Activated T-helper 17 cell treated with anti-CD3 and anti-CD28 coated beads, Interleukin-2, amount 50 U/mL, for 72 hours (primary cell): ENCODE measurements around the gene SLC5A10. TPM values are rescaled to one million over a fixed set of nuclear protein-coding genes. Genes with fewer than 3 reads are reported as not detected.
A peak's percentile ranks its signal among the peaks of the same experiment; 100 is the strongest.

Experiments used
- ATAC-seq: fragments of 150-1000 bp; cut with Tn5 transposase; replicated peaks from 2 replicates; pipeline ENCODE4 v1.10.0; 2021; ENCODE audit warnings: mild to moderate bottlenecking, moderate library complexity
- H3K27ac Mint-ChIP-seq: one replicate; pipeline ENCODE4 v1.8.0; 2022; ENCODE audit warnings: mixed read lengths
- H3K27me3 Mint-ChIP-seq: one replicate; pipeline ENCODE4 v1.8.0; 2022; ENCODE audit warnings: mixed read lengths
- H3K36me3 Mint-ChIP-seq: one replicate; pipeline ENCODE4 v1.8.0; 2022; ENCODE audit warnings: low read depth, mild to moderate bottlenecking, mixed read lengths
- H3K4me1 Mint-ChIP-seq: one replicate; pipeline ENCODE4 v1.8.0; 2022; ENCODE audit warnings: mixed read lengths
- H3K4me3 Mint-ChIP-seq: one replicate; pipeline ENCODE4 v1.8.0; 2022; ENCODE audit warnings: mild to moderate bottlenecking, mixed read lengths
- H3K9me3 Mint-ChIP-seq: one replicate; pipeline ENCODE4 v1.8.0; 2022; ENCODE audit warnings: mixed read lengths
- total RNA-seq, 2 donors: library from RNA; stranded (reverse); gene quantifications; one replicate each; pipeline ENCODE4 v1.2.3, GENCODE V29; 2022

SLC5A10 gene
- total RNA-seq, 2 donors from 2014 or later = not detected

DNA sequence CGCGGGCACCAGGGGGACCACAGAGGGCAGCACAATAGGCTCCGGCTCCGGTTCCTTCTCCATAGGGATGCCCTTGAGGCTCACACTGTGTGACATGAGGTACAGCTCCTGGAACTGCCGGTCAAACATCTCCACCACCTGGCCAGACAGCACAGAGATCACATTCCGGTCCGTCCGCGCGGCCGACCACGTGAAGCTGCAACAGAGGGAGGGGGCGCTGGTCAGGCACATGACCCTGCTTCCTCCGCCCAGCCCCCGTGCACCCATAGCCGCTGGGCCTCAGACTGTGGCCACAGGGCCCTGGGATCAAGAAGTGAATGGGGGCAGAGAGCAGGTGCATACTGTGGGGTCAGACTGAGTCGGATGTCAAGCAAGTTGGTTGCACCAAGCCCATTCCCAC is 26.7 kb downstream of the SLC5A10 start:
- ATAC-seq = no peak
- Mint-ChIP-seq H3K27me3 (no peaks in the 10 kb centered on the region), H3K36me3 (peaks cover 33% of the 10 kb centered on the region), H3K9me3 (no peaks in the 10 kb centered on the region), H3K4me3 (no peak overlapping the region), H3K4me1 (peaks cover 9% of the 10 kb centered on the region), H3K27ac (no peak overlapping the region)

DNA sequence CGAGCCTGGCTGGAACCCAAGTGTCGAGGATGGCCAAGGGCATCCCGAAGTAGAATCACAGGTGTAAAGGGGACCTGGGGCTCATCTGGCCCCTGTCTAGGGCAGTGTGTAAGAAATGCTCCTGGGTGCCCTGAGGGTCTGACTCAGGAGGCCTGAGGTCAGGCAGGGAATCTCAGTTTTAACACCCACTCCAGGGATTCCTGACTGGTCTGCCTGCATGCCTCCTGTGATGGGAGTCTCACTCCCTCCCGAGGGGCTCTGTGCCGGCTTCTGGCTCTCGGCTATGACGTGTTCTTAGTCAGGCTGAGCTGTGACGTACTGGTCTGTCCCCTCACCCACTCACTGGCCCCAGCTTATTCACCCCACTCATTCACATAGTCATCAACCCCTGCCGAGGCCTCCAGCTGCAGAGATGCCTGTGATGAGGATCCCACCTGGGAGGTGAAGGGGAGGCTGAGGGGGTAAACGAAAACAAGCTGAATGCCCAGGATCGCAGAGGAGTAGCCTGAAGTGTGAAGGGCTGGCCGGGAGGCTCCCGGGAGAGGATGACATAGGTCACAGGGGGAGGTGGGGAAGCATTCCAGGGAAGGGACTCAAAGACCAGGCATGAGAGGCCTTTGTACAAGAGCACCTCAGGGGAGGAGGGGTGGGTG is 28.8 kb downstream of the SLC5A10 start:
- Mint-ChIP-seq H3K36me3 (peaks cover 34% of the 10 kb centered on the region), H3K4me1 (no peaks in the 10 kb centered on the region), H3K4me3 (no peak overlapping the region), H3K27me3 (no peaks in the 10 kb centered on the region), H3K9me3 (no peaks in the 10 kb centered on the region), H3K27ac (no peak overlapping the region)
- peak; percentile 34 for ATAC-seq

DNA sequence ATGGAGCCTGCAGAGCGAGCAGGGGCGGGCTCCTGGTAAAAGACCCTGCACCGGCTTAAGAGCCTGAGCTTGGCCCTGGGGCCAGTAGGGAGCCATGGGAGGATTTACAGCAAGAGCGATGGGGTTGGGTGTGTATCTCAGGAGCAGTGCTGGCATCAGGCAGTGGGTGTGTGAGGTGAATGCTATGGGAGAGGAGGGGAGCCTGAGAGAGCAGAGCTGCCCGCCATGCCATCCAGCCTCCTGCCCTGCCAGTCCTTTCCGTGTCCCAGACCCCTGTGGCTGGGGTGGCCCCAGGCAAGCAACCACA is 29.3 kb downstream of the SLC5A10 start:
- no peak overlapping the region for H3K4me3 Mint-ChIP-seq
- H3K4me1 Mint-ChIP-seq = no peaks in the 10 kb centered on the region
- no peak for ATAC-seq
- H3K27me3 Mint-ChIP-seq = no peaks in the 10 kb centered on the region
- H3K36me3 Mint-ChIP-seq = peaks cover 38% of the 10 kb centered on the region
- no peaks in the 10 kb centered on the region for H3K9me3 Mint-ChIP-seq
- H3K27ac Mint-ChIP-seq = no peak overlapping the region

DNA sequence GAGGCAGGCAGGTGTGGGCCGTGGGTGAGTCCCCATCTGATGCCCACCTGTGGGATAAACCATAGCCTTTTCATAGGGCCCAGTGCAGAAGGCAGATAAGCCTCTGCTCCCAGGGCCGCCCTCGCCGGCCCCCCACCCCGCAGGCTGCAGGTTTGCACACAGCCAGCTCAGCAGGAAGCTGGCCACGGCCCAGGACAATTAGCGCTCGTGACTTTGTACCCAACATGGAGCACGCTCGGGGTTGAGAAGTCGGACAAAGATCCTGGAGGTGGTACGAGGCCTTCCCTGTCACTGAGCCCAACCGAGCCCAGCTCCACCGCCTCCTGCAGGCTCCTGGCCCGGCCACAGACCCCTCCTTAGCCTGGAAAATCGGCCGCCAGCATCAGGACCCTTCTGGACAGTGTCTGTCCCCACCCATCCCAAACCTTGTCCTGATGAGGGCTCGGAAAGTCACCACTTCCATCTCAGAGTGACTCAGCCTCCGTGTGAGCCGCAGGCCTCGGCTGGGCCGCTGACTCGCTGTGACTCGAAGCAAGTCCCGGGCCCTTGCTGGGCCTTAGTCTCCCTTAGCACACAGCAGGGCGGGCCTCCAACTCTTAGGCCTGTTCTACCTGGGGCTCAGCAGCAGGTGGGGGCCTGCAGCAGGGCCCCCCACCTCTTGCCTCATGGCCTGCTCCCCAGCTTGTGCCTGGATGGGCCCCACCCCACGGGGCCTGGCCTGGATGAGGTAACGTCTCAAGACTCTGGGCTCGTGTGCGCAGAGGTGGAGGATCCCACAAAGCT is 29.9 kb downstream of the SLC5A10 start:
- Mint-ChIP-seq H3K27ac (no peak overlapping the region), H3K9me3 (no peaks in the 10 kb centered on the region), H3K27me3 (no peaks in the 10 kb centered on the region), H3K4me1 (no peaks in the 10 kb centered on the region), H3K36me3 (peaks cover 34% of the 10 kb centered on the region), H3K4me3 (no peak overlapping the region)
- ATAC-seq = peak; percentile 87

DNA sequence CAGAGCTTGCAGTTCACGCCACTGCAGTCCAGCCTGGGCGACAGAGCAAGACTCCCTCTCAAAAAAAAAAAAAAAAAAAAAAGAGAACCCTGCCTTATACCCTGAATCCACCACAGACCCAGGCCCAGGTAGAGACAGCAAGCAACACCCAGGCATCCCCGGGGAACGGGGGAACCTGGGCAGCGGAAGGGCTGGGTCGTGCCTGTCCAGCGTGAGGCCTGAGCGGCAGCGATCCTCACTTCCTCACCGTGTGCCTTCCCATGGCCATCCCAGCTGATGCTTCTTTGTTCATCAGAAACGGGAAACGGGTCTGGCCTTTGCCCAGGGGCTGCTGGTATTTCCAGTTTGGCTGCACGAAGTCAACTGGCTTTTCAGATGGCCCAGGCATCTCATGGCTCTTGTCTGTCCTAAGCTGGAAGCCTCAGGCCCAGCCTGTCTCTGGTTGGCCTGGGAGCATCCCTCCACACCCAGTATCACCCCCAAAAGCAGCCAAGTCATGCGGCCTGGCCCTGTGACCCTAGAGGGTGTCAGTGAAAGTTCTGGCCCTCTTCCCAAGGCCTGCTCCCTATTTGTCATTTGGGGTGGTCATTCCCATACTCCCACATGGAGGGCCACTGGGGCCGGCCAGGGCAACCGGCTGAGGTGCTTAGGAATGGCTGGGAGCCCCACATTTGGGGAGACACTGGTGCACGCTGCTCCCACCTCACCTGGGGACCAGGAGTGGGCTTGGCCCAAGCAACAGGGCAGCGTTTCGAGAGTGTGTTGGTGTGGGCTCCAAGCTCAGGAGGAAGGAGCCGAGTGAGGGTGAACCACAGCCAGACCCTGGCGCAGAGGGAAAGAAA is 32.5 kb downstream of the SLC5A10 start:
- no peaks in the 10 kb centered on the region for H3K9me3 Mint-ChIP-seq
- peaks cover 17% of the 10 kb centered on the region for H3K36me3 Mint-ChIP-seq
- H3K27me3 Mint-ChIP-seq = no peaks in the 10 kb centered on the region
- H3K27ac Mint-ChIP-seq = no peak overlapping the region
- H3K4me3 Mint-ChIP-seq = no peak overlapping the region
- ATAC-seq = no peak
- no peaks in the 10 kb centered on the region for H3K4me1 Mint-ChIP-seq

DNA sequence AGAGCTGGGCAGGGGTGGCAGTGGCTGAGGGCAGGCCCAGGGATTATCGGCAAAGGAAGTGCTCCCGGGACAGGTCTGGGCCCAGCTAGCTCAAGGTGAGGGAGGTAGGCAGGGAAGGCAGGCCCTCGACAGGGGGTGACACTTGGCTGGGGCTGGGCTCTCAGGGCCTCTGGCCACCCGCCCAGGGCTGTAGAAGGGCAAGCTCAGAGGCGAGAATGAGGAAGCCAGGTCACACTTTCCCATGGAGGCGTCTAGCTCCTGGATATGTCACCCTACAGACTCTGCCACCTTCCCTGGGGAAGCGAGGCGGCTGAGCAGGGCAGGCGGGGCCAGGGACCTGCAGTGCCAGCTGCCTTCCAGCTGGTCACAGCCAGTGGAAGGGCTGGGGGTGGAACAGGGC is 33.5 kb downstream of the SLC5A10 start:
- no peak for ATAC-seq
- Mint-ChIP-seq H3K27ac (no peak overlapping the region), H3K4me1 (no peaks in the 10 kb centered on the region), H3K9me3 (no peaks in the 10 kb centered on the region), H3K36me3 (peaks cover 12% of the 10 kb centered on the region), H3K4me3 (no peak overlapping the region), H3K27me3 (no peaks in the 10 kb centered on the region)

DNA sequence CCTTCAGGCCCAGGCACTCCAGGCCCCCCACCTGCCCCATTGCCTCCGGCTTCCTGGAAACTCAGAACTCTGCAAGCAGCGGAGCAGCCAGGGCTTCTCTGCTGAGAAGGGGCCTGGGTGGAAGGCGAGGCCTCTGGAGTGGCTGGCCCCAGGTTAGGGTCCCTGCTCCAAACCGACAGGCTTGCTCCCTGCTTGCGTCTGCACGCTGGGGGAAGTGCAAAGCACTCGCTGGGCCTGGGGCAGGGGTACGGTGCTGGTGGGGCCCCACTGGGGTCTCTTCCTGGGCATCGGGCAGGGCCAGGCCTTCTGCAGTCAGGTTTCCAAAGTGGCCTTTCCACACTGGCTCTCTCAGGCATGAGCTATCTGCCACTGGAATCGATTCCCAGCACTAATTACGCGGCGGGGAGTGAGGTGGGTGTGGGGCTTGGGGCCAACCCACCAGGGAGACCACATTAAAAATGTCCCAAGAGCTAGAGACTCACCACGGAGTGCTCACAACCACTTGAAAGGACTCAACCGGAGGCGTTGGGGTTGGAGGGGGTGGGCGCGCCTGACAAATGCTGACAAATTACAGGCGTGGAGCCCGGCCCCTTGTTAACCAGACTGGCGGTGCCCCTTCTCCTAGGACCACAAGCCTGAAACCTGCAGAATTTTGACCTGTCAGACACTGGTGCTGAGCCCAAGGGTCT is 34.7 kb downstream of the SLC5A10 start:
- no peaks in the 10 kb centered on the region for H3K27me3 Mint-ChIP-seq
- no peaks in the 10 kb centered on the region for H3K4me1 Mint-ChIP-seq
- no peaks in the 10 kb centered on the region for H3K9me3 Mint-ChIP-seq
- peaks cover 12% of the 10 kb centered on the region for H3K36me3 Mint-ChIP-seq
- no peak overlapping the region for H3K4me3 Mint-ChIP-seq
- no peak for ATAC-seq
- no peak overlapping the region for H3K27ac Mint-ChIP-seq

DNA sequence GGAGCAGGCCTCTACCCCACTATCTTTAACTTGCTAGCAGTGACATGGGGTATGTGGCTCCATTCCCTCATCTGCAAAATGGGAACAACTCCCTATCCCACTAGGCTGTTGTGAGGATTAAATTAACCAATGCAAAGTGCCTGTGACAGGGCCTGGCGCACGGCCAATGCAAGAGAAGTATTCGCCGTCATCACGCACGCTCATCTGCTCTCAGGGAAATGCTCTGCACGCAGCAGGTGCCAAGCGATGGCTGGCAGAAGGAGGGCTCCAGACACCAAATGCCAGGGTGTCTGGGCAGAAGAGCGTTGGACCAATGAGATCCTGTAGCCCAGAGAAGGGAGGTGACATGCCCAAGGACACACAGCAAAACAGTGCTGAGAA is 35.3 kb downstream of the SLC5A10 start:
- no peak overlapping the region for H3K27ac Mint-ChIP-seq
- no peaks in the 10 kb centered on the region for H3K4me1 Mint-ChIP-seq
- H3K36me3 Mint-ChIP-seq = peaks cover 12% of the 10 kb centered on the region
- no peak overlapping the region for H3K4me3 Mint-ChIP-seq
- ATAC-seq = no peak
- H3K27me3 Mint-ChIP-seq = no peaks in the 10 kb centered on the region
- H3K9me3 Mint-ChIP-seq = no peaks in the 10 kb centered on the region

DNA sequence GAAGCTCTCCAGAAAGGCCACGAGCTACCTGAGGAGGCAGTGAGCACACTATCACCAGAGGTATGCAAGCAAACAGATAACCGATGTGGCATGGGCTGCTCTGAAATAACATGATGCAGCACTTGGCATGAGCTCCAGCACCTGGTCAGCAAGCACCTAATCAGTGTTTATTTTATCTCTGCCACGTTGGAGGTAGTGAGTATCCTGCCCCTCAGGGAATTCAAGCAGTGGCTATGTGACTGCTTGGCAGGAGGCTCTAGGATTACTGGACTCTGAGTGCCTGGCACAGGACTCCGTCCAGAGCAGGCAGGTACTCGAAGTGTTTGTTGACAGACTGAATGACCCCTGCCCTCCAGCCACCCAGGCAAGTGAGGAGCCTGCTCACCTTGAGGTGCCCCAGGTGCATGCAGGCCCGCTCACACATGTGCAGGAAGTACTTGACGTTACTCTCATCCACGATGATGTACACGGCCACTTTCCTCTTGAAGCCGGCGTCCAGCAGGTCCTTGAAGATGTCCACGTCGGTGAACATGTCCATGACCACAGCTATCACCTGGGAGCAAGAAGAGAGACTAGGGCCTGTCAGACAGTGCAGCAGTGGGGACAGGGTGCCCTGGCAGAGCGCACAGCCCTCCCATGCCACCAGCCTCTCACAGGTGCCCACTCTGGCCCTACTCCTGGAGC is 36.0 kb downstream of the SLC5A10 start:
- no peak for ATAC-seq
- H3K36me3 Mint-ChIP-seq = peaks cover 13% of the 10 kb centered on the region
- H3K27ac Mint-ChIP-seq = no peak overlapping the region
- H3K4me1 Mint-ChIP-seq = peaks cover under 1% of the 10 kb centered on the region
- H3K27me3 Mint-ChIP-seq = no peaks in the 10 kb centered on the region
- H3K4me3 Mint-ChIP-seq = no peak overlapping the region
- H3K9me3 Mint-ChIP-seq = no peaks in the 10 kb centered on the region

DNA sequence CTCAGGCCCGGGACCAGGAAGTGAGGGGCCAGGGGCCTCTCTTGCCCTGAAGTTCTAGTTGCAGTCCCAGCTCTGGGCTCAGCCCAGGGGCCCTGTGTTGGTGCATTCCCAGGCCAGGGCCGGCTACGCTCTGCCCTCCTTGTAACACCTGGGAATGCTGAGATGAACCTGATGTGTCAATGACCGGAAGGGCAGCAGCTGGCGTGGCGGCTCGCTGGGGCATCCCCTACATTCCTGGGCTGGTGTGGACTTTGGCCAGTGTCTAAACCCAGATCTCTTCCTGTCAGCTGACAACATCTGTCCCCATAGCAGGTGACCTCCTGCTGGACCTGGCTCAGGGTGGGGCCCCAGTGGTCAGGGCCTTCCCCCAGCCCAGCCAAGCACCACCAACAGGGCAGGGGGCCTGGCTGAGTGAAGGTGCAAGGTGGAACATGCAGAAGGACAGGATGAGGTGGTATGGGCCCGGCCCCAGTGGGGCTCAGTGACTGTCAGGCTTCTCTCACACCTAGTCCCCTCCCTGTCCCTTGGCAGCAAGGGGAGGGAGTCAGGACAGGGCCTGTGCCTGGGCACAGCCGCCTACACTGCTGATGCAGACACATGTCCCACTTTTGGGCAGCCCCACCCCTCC is 36.7 kb downstream of the SLC5A10 start:
- Mint-ChIP-seq H3K27me3 (no peaks in the 10 kb centered on the region), H3K9me3 (no peaks in the 10 kb centered on the region), H3K36me3 (peaks cover 18% of the 10 kb centered on the region), H3K4me3 (no peak overlapping the region), H3K27ac (no peak overlapping the region), H3K4me1 (peaks cover 5% of the 10 kb centered on the region)
- ATAC-seq = no peak

DNA sequence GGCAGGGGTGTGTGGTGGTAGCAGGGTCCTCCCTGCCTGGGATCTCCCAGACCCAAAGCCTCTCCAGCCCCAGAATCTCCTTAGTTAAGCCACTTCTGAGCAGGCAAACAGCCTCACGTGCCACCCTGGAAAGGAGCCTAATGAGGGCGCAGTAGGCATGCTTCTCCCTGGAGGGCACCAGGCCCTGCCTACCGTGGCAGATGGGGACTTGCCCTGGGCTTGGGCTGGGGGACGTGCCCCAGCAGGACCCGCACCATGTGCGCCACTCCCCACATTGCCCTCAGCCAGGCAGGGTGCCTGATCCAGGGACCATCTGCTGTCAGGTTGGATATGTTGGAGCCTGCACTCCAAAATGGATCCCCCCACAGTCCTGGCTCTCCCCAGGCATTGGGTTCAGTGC is 38.4 kb downstream of the SLC5A10 start:
- Mint-ChIP-seq H3K27ac (no peak overlapping the region), H3K4me1 (peaks cover 15% of the 10 kb centered on the region)

DNA sequence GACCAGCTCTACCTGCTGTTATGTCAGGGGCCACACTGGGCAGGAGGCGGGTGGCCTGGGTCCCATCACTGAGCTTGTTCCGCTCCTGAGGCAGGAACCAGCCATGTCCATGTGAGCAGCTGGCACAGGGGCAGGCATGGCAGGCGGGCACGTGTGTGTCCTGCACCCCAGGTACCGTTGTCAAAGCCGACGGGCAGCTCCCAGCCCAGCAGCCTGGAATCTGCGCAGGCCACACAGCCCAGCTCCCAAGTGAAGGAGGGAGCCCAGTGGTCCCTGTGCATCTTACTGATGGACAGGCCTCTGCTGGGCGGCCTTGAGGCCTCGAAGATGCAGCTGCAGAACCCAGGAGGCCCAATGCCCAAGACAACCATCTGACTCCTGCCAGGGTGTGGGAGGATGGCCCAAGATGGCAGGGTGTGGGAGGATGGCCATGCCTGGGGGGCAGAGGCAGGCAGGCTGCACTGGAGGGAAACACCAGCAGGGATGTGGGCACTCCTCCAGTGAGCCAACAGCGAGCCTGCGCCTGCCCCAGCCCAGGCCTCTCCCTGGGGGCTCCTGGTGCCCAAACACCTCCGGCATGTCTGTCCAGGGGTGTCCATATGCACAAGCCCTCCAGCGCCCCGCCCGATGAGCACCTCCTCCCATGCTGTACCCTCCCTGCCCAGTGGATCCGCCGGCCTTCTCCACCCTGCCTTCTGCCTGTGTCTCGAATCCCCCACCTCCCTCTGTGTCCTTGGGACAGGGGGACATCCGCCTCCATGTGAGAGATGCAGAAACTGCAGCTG is 39.8 kb downstream of the SLC5A10 start:
- H3K4me1 Mint-ChIP-seq = peaks cover 15% of the 10 kb centered on the region
- no peak overlapping the region for H3K4me3 Mint-ChIP-seq
- ATAC-seq = no peak
- peaks cover 37% of the 10 kb centered on the region for H3K36me3 Mint-ChIP-seq
- H3K27me3 Mint-ChIP-seq = no peaks in the 10 kb centered on the region
- H3K9me3 Mint-ChIP-seq = peaks cover 4% of the 10 kb centered on the region
- H3K27ac Mint-ChIP-seq = no peak overlapping the region

More for the DNA sequence above, 38.4 kb downstream of the SLC5A10 start:
- ATAC-seq = no peak
- Mint-ChIP-seq H3K36me3 (peaks cover 30% of the 10 kb centered on the region), H3K27me3 (no peaks in the 10 kb centered on the region), H3K9me3 (peaks cover 4% of the 10 kb centered on the region), H3K4me3 (no peak overlapping the region)

DNA sequence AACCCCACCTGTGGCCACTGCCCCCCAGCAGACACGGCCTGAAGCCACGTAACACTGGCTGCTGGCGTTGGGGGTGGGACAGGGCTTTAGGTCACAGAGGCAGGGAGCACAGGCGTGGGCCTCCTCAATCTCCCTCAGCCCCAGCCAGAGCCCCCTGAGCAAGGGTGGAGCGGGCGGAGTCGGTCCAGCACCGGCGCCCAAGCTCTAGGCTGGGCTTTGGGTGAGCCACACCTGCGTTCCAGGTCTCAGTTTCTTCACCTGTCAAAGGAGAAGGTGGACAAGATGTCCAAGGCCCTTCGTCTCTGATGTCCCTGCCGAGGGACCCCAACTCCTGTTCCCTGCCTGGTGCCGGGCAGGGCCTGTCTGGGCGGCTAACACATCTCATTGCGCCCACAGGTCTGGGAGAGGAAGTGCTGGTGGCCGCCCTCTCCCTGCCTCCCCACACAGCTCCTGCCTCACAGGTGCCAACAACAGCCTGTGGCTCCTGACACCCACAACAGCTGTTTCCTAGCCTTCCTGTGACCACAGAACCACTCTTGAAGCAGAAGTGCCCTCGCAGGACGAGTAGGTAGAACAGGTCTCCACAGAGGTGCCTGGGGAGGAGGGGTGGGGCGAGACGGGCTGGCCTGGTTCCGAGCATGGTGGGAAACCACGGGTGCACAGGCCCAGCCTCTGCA is 40.6 kb downstream of the SLC5A10 start:
- H3K9me3 Mint-ChIP-seq = peaks cover 4% of the 10 kb centered on the region
- peaks cover 41% of the 10 kb centered on the region for H3K36me3 Mint-ChIP-seq
- ATAC-seq = peak; percentile 31
- no peak overlapping the region for H3K4me3 Mint-ChIP-seq
- peaks cover 15% of the 10 kb centered on the region for H3K4me1 Mint-ChIP-seq
- H3K27me3 Mint-ChIP-seq = no peaks in the 10 kb centered on the region
- peak overlapping the region; percentile 33 for H3K27ac Mint-ChIP-seq
